Peyer's patch (tissue), 4 donors: Measurements from ENCODE around the gene TUBGCP2. TPM values are rescaled to one million over a fixed set of nuclear protein-coding genes. Genes with fewer than 3 reads are reported as not detected.
A peak's percentile ranks its signal among the peaks of the same experiment; 100 is the strongest.

Experiments used
- DNase-seq, 3 donors: peaks; one replicate each; pipeline ENCODE4 v3.0.0-alpha.2; 2017 to 2019
- H3K27ac ChIP-seq, 4 donors: fragments of 200-600 bp; sonication (generic); one replicate each; pipeline ENCODE4 v1.5.1; 2016 to 2019
- H3K27me3 ChIP-seq, 2 donors: fragments of 200-600 bp; sonication (generic); one replicate each; pipeline ENCODE4 v1.5.1; 2019
- H3K36me3 ChIP-seq, 3 donors: fragments of 200-600 bp; sonication (generic); one replicate each; pipeline ENCODE4 v1.5.1; 2016 to 2019
- H3K4me1 ChIP-seq, 4 donors: fragments of 200-600 bp; sonication (generic); one replicate each; pipeline ENCODE4 v1.5.1; 2016 to 2019
- H3K4me3 ChIP-seq, 4 donors: fragments of 200-600 bp; sonication (generic); 1 replicate in 3 of 4; 2 replicates in 1 of 4; pipeline ENCODE4 v1.5.1; 2016 to 2019; ENCODE audit warnings: mild to moderate bottlenecking in 1 of 4
- H3K9me3 ChIP-seq, 4 donors: fragments of 200-600 bp; sonication (generic); one replicate each; pipeline ENCODE4 v1.5.1; 2016 to 2019; ENCODE audit warnings: mild to moderate bottlenecking in 1 of 4
- POLR2A ChIP-seq, 2 donors: fragments of 450-650 bp; IDR thresholded peaks; one replicate each; pipeline ENCODE4 v1.5.1; 2017; ENCODE audit warnings: antibody characterized with exemption in 2 of 2, mild to moderate bottlenecking in 2 of 2, moderate library complexity in 2 of 2
- total RNA-seq, 4 donors: library from RNA; depleted of rRNA; stranded (reverse); fragments of >200 nt; gene quantifications; one replicate each; pipeline ENCODE4 v1.1.0, GENCODE V29; 2016
- TF ChIP-seq, protein P1 (sequence below), 6 experiments: fragments of 450-650 bp in 4 of 6; fragments of 200-600 bp in 2 of 6; sonication (generic) in 1 of 6; IDR thresholded peaks; one replicate each; pipeline ENCODE4 v1.5.1; 2017 to 2019; ENCODE audit warnings: antibody characterized with exemption in 6 of 6, mild to moderate bottlenecking in 3 of 6, moderate library complexity in 1 of 6

The TUBGCP2 gene
- total RNA-seq, 4 donors from 2014 or later = 40.1 to 85.0 (median 67.8) TPM

DNA sequence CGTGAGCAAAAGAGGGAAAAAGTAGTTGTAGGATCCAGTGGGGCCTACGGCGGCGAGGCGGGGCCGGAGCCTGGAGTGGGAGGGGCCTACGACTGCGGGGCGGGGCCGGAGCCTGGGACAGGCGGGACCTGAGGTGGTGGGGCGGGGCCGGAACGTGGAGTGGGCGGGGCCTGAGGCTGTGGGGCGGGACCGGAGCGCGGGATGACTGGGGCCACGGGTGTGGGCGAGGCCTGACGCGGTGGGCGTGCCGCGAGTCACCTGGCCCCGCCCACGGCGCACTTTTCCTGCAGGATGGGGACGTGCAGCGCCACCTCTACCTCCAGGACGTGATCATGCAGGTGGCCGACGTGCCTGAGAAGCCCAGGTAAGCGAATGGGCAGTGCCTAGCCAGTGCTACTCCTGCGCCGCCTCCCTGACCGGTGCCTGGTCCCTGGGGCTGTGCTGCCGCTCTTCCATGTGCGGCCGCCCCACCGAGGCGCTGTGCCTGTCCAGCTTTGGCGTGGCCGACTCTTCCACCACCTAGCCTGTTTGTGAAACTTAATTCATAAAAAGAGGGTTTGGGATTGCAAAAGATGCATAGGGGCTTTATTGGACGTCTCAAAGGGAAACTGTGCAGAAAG is 538 bp upstream of the TUBGCP2 start:
- TF ChIP-seq, protein P1, sequence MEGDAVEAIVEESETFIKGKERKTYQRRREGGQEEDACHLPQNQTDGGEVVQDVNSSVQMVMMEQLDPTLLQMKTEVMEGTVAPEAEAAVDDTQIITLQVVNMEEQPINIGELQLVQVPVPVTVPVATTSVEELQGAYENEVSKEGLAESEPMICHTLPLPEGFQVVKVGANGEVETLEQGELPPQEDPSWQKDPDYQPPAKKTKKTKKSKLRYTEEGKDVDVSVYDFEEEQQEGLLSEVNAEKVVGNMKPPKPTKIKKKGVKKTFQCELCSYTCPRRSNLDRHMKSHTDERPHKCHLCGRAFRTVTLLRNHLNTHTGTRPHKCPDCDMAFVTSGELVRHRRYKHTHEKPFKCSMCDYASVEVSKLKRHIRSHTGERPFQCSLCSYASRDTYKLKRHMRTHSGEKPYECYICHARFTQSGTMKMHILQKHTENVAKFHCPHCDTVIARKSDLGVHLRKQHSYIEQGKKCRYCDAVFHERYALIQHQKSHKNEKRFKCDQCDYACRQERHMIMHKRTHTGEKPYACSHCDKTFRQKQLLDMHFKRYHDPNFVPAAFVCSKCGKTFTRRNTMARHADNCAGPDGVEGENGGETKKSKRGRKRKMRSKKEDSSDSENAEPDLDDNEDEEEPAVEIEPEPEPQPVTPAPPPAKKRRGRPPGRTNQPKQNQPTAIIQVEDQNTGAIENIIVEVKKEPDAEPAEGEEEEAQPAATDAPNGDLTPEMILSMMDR (IDR thresholded peaks at IDR 0.05) = no peak
- TF ChIP-seq POLR2A (IDR thresholded peaks at IDR 0.05) = peak in 1 of 2 donors; percentile 53
- H3K4me1 ChIP-seq = peaks cover 0 to 36% (median 6%) of the 10 kb centered on the region in 4 donors
- H3K9me3 ChIP-seq = no peaks in the 10 kb centered on the region

DNA sequence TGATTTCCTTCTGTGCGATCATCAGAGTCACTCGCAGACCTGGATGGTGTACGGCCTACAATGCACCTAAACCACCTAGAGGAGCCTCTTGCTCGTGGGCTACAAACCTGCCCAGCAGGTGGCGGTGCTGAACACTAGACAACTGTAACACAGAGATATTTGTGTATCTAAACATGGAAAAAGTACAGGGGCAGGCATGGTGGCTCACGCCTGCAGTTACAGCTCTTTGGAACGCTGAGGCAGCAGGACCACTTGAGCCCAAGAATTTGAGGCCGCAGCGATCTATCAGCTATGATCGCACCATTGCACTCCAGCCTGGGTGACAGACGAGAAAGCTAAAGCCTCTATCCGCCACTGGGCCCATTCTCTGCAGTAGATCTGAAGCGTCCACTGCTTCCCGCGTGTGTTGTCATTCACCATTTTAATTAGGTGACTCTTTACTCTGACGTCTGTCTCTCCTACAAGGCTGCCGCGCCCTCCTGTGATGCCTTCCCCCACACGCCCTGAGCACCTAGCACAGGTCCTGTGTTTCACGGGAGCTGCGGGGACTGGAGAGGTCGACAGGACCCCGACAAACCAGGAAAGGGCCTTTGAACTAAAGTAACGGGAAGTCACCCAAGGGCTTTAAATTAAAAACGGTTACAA is 774 bp downstream of the TUBGCP2 start:
- Histone ChIP-seq H3K4me1 (peaks cover 0 to 36% (median 6%) of the 10 kb centered on the region in 4 donors), H3K9me3 (no peaks in the 10 kb centered on the region), H3K27ac (peak overlapping the region; percentile 93 to 99 (median 98)), H3K27me3 (no peaks in the 10 kb centered on the region), H3K4me3 (peak overlapping the region; percentile 76 to 100 (median 92)), H3K36me3 (peaks cover 0 to 30% (median 0%) of the 10 kb centered on the region in 3 donors)
- TF ChIP-seq, protein P1 (IDR thresholded peaks at IDR 0.05) = peak; percentile 37 to 83 (median 76)
- peak in 1 of 2 donors; percentile 10 for TF ChIP-seq POLR2A (IDR thresholded peaks at IDR 0.05)
- DNase-seq = peak; percentile 92 to 96 (median 95)

More for the DNA sequence above, 538 bp upstream of the TUBGCP2 start:
- peak overlapping the region; percentile 93 to 99 (median 98) for H3K27ac ChIP-seq
- H3K36me3 ChIP-seq = peaks cover 0 to 35% (median 0%) of the 10 kb centered on the region in 3 donors
- H3K27me3 ChIP-seq = no peaks in the 10 kb centered on the region
- H3K4me3 ChIP-seq = peak overlapping the region; percentile 76 to 100 (median 92)
- DNase-seq = peak; percentile 93 to 99 (median 97)

DNA sequence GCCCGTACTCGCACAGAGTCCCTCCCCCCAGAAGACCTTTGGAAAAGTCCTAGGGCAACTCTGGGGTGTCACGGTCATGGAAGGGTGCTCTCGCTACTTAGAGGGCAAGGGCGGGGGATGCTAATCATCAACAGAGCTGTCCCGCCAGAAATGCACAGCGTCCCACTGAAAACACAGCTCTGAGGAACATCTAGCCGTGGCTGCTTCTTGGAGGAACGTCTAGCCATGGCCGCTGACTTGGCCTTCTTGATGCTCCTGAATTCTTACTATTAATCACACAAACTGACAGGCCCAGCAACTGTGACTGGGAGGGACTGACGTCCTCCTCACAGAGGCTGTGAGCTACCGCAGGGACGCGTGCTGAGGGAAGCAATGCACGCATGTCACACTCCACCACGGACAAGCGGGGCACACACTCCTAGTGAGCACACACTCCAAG is 1.7 kb downstream of the TUBGCP2 start:
- Histone ChIP-seq H3K36me3 (peaks cover 0 to 30% (median 0%) of the 10 kb centered on the region in 3 donors), H3K27ac (peak overlapping the region in 3 of 4 donors; percentile 93 to 99 (median 99)), H3K27me3 (no peaks in the 10 kb centered on the region), H3K4me3 (no peak overlapping the region), H3K4me1 (peaks cover 0 to 36% (median 6%) of the 10 kb centered on the region in 4 donors), H3K9me3 (no peaks in the 10 kb centered on the region)
- no peak for DNase-seq
- TF ChIP-seq, protein P1 (IDR thresholded peaks at IDR 0.05) = no peak
- no peak for TF ChIP-seq POLR2A (IDR thresholded peaks at IDR 0.05)

DNA sequence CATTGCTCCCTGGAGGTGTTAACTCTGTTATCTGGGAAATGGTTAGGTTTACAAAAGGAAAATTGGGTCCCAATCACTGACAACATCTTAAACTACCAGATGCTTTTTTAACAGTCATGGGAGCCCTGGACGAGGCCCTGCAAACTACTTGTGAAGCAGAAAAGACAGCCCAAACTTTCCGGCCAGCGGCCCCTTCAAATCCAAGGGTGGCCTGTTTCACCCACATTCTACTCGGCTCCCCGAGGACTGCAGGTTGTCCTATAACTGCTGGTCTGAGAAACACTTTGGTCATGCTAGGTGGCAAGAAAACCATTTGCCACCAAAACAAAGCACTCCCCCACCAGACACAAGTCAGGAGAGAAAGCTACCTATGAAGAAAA is 2.6 kb downstream of the TUBGCP2 start:
- Histone ChIP-seq H3K27ac (peak overlapping the region in 3 of 4 donors; percentile 30 to 61 (median 34)), H3K9me3 (no peaks in the 10 kb centered on the region), H3K4me1 (peaks cover 0 to 36% (median 6%) of the 10 kb centered on the region in 4 donors), H3K27me3 (no peaks in the 10 kb centered on the region), H3K36me3 (peaks cover 0 to 28% (median 0%) of the 10 kb centered on the region in 3 donors), H3K4me3 (no peak overlapping the region)
- no peak for DNase-seq
- no peak for TF ChIP-seq POLR2A (IDR thresholded peaks at IDR 0.05)
- TF ChIP-seq, protein P1 (IDR thresholded peaks at IDR 0.05) = no peak

DNA sequence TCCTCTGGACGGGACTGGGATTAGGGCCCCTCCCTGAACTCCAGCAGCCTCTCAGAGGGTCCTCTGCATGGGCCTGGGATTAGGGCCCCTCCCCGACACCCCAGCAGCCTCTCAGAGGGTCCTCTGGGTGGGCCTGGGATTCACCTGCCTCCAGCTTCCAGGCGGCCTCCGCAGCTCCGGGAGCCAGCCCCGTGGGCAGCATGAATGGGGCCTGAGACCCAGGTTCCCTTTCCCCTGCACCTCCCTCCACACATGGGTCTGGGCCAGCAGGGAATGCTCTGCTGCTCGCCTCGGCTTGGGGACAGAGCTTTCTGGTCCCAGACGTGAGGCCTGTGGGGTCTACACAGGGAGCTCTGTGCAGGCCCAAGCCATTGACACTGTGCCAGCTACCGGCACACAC is 5.5 kb downstream of the TUBGCP2 start:
- Histone ChIP-seq H3K27me3 (no peaks in the 10 kb centered on the region), H3K4me3 (no peak overlapping the region), H3K9me3 (no peaks in the 10 kb centered on the region), H3K36me3 (peaks cover 0 to 43% (median 0%) of the 10 kb centered on the region in 3 donors), H3K27ac (no peak overlapping the region), H3K4me1 (peaks cover 0 to 25% (median 6%) of the 10 kb centered on the region in 4 donors)
- DNase-seq = no peak
- no peak for TF ChIP-seq POLR2A (IDR thresholded peaks at IDR 0.05)
- TF ChIP-seq, protein P1 (IDR thresholded peaks at IDR 0.05) = no peak
